ENCODE results near the gene CHRNA5.

DNA sequence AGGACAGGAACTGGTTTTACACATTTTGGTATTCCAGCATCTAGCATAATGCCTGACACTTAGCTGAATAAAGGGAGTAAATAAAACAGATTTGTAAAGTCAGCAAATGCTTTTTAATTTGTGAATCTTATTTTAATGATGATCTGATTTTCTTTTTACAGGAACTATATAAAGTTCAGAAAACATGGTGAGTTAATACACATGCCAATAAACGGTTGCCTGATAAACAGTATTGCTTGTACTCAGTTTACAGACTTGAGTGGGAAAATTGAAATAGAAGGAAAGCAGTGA lies 23.6 kb upstream of the CHRNA5 start:
- TF ChIP-seq, protein P1, sequence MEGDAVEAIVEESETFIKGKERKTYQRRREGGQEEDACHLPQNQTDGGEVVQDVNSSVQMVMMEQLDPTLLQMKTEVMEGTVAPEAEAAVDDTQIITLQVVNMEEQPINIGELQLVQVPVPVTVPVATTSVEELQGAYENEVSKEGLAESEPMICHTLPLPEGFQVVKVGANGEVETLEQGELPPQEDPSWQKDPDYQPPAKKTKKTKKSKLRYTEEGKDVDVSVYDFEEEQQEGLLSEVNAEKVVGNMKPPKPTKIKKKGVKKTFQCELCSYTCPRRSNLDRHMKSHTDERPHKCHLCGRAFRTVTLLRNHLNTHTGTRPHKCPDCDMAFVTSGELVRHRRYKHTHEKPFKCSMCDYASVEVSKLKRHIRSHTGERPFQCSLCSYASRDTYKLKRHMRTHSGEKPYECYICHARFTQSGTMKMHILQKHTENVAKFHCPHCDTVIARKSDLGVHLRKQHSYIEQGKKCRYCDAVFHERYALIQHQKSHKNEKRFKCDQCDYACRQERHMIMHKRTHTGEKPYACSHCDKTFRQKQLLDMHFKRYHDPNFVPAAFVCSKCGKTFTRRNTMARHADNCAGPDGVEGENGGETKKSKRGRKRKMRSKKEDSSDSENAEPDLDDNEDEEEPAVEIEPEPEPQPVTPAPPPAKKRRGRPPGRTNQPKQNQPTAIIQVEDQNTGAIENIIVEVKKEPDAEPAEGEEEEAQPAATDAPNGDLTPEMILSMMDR (IDR thresholded peaks at IDR 0.05): no peak
- TF ChIP-seq POLR2AphosphoS5 (IDR thresholded peaks at IDR 0.05): no peak
